ENCODE data around the gene PIM3. TPM values are rescaled to one million over a fixed set of nuclear protein-coding genes. Genes with fewer than 3 reads are reported as not detected.
A peak's percentile ranks its signal among the peaks of the same experiment; 100 is the strongest.

The PIM3 gene
- total RNA-seq, 1 experiment from 2014 or later = 58.2 TPM

- CTCF ChIA-PET = interaction anchor here (0.6 kb wide), 1 partner anchor 87 kb away, joined by 3 read pairs; no protein-coding TSS in a partner anchor
- POLR2A ChIA-PET = no interaction called here
- Histone ChIP-seq H3K9me3 (ENCODE audit: control insufficient read depth, insufficient read depth, low read depth, low read length) (no peaks in the 10 kb centered on the region), H3K36me3 (ENCODE audit: control insufficient read depth, insufficient read depth, low read length) (no peaks in the 10 kb centered on the region), H3K27me3 (ENCODE audit: control insufficient read depth, insufficient read depth, low read length) (no peaks in the 10 kb centered on the region), H3K4me3 (ENCODE audit: low read depth in 2 of 2, low read length in 2 of 2) (no peak overlapping the region), H3K27ac (ENCODE audit: low read length) (peak overlapping the region; percentile 89), H3K4me1 (ENCODE audit: control insufficient read depth, insufficient read depth, low read length) (peaks cover 26% of the 10 kb centered on the region)
- ATAC-seq (peak; percentile 74), DNase-seq (ENCODE audit: low read depth, low spot score) (no peak)
- TF ChIP-seq SIN3A (IDR thresholded peaks at IDR 0.05; ENCODE audit: borderline replicate concordance, insufficient read depth, low read depth, low read length) = no peak
- in situ Hi-C loops (cut with HindIII; ENCODE audit: low pct_unique_long_range_greater_than_20kb, low sequenced_read_pairs) (no loop called here), intact Hi-C loops (cut with micrococcal nuclease; ENCODE audit: unreplicated experiment) (no loop called here)
- BruUV-seq (replicated peaks) = no TSS peak
Measured at GRCh38 chr22:49942565-49943404, 17.8 kb upstream of the PIM3 start.

DNA sequence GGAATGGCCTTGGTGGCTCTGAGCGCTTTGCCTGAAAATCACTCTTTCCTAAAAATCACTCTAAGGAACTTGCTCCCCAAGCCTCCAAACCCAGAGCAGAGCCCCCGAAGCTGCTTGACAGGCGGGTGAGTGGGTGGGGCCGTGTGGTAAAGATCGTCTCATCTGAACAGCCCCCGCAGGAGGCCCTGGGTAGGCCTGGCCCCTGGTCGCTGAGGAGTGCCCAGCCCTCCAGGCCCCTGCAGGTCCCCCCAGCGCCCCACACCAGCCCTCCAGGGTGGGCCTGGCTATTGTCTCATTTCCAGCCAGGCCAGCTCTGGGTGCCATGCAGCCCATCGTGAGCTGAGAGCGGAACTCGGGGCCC, 17.2 kb upstream of the PIM3 start:
- H3K27ac ChIP-seq (ENCODE audit: low read length) = peak overlapping the region; percentile 89
- CTCF ChIA-PET = no interaction called here

More for the DNA sequence above, 17.2 kb upstream of the PIM3 start:
- peaks cover 23% of the 10 kb centered on the region for H3K4me1 ChIP-seq (ENCODE audit: control insufficient read depth, insufficient read depth, low read length)
- in situ Hi-C loops (cut with HindIII; ENCODE audit: low pct_unique_long_range_greater_than_20kb, low sequenced_read_pairs) (no loop called here), intact Hi-C loops (cut with micrococcal nuclease; ENCODE audit: unreplicated experiment) (no loop called here)
- no peaks in the 10 kb centered on the region for H3K27me3 ChIP-seq (ENCODE audit: control insufficient read depth, insufficient read depth, low read length)
- H3K4me3 ChIP-seq (ENCODE audit: low read depth in 2 of 2, low read length in 2 of 2) = no peak overlapping the region
- POLR2A ChIA-PET = no interaction called here
- ATAC-seq (peak; percentile 33), DNase-seq (ENCODE audit: low read depth, low spot score) (no peak)
- TF ChIP-seq SIN3A (IDR thresholded peaks at IDR 0.05; ENCODE audit: borderline replicate concordance, insufficient read depth, low read depth, low read length) (no peak), TCF7L2 (IDR thresholded peaks at IDR 0.05; ENCODE audit: low read depth, low read length) (no peak), CTCF (IDR thresholded peaks at IDR 0.05) (no peak), REST (IDR thresholded peaks at IDR 0.05; ENCODE audit: insufficient read depth in 1 of 2, low read depth in 2 of 2, low read length in 1 of 2) (no peak), POLR2AphosphoS5 (IDR thresholded peaks at IDR 0.05; ENCODE audit: low read depth, low read length) (no peak)
- H3K9me3 ChIP-seq (ENCODE audit: control insufficient read depth, insufficient read depth, low read depth, low read length) = no peaks in the 10 kb centered on the region
- H3K36me3 ChIP-seq (ENCODE audit: control insufficient read depth, insufficient read depth, low read length) = no peaks in the 10 kb centered on the region
- no TSS peak for BruUV-seq (replicated peaks)
